Thyroid gland (tissue), 4 donors: ENCODE data around the gene BMP5.

ENCODE experiments used
- POLR2A ChIP-seq, 2 donors: fragments of 450-650 bp; IDR thresholded peaks; one replicate each; pipeline ENCODE4 v1.6.1; 2017; ENCODE audit warnings: antibody characterized with exemption in 2 of 2, mild to moderate bottlenecking in 2 of 2, moderate library complexity in 1 of 2
- TF ChIP-seq, protein P1 (sequence below), 6 experiments: fragments of 200-600 bp in 3 of 6; fragments of 450-650 bp in 3 of 6; sonication (generic) in 3 of 6; IDR thresholded peaks; one replicate each; pipeline ENCODE4 v1.5.1; 2016 to 2019; ENCODE audit warnings: antibody characterized with exemption in 6 of 6, mild to moderate bottlenecking in 2 of 6, inconsistent platforms in 1 of 6, moderate library complexity in 1 of 6

DNA sequence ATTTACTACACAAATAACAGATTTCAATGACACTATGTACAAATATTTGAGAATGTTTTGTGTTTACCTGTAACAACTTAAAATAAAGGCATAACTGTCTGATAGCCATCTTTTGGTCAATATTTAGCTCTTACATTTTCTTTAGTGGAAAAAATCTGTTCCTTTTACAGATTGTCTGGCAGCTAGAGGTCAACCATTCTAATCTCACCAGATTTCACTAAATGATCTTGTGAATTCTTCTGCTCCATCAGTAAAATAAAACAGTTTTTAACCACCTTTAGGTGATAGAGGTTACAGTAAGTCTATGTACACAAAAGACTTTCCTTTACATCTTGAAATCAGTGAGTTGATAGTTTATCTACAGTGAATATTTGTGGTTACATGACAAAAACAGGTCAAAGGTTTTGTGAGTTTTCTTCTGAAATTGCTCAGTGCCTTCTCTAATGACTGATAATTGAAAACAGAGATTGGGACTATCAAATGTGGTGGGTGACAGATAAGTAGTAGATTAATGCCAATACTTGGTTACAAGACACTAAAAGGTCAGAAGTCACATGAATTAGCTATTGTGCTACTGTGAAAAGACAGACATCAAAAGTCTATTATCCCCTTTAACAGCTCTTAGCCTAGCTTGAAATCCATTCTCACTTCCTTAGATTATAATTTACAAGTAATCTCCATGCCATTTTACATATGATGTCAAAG lies 47.4 kb downstream of the BMP5 start:
- TF ChIP-seq, protein P1, sequence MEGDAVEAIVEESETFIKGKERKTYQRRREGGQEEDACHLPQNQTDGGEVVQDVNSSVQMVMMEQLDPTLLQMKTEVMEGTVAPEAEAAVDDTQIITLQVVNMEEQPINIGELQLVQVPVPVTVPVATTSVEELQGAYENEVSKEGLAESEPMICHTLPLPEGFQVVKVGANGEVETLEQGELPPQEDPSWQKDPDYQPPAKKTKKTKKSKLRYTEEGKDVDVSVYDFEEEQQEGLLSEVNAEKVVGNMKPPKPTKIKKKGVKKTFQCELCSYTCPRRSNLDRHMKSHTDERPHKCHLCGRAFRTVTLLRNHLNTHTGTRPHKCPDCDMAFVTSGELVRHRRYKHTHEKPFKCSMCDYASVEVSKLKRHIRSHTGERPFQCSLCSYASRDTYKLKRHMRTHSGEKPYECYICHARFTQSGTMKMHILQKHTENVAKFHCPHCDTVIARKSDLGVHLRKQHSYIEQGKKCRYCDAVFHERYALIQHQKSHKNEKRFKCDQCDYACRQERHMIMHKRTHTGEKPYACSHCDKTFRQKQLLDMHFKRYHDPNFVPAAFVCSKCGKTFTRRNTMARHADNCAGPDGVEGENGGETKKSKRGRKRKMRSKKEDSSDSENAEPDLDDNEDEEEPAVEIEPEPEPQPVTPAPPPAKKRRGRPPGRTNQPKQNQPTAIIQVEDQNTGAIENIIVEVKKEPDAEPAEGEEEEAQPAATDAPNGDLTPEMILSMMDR (IDR thresholded peaks at IDR 0.05), result no peak
- TF ChIP-seq POLR2A (IDR thresholded peaks at IDR 0.05), result no peak
